PFSK-1 (cell line): ENCODE measurements around the gene NRAP.

Source experiments
- POLR2AphosphoS5 ChIP-seq: IDR thresholded peaks from 2 replicates; pipeline ENCODE4 v1.6.1; 2012; ENCODE audit warnings: low read depth, mild to moderate bottlenecking, control low read depth, low read length, moderate library complexity
- SIN3A ChIP-seq: IDR thresholded peaks from 2 replicates; pipeline ENCODE4 v1.6.1; 2012; ENCODE audit warnings: mild to moderate bottlenecking, low read length, moderate library complexity, borderline replicate concordance; ENCODE audit not compliant: insufficient read depth
- TAF1 ChIP-seq: IDR thresholded peaks from 2 replicates; pipeline ENCODE4 v1.6.1; 2012; ENCODE audit warnings: low read length, control low read depth, borderline replicate concordance; ENCODE audit not compliant: insufficient read depth
- TF ChIP-seq, protein P1 (sequence below), 2 experiments: IDR thresholded peaks; 2 replicates each; pipeline versions ENCODE4 v1.6.1 to v1.8.0; 2011 to 2012; ENCODE audit warnings: low read depth in 2 of 2, low read length in 2 of 2, control low read depth in 1 of 2, inconsistent platforms in 1 of 2, mild to moderate bottlenecking in 1 of 2, moderate library complexity in 1 of 2; ENCODE audit not compliant: insufficient read depth in 1 of 2

DNA sequence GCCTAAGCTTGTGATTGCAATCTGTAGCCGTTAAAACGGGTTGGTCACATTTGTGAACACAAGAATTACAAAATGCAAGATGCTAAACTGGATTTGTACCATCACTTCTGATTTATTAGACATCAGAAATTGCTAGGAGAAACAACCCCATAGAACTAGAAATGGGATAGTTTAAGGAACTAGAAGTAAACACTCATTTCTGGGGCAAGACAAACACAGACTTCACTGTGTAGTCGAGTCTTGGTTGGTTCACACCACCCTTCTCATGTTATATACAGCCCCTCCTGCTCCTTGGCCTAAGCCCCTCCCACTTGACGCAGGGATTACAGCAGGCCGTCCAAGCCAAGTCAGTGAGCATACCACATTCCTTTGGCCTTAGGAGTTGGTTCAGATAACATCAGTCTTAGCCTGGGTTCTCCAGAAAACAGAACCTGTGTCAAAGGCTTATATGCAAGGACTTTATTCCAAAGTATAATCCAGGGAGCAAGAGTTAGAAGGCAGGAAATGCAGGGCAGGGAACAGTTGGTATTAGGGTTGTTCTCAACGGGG, 2.0 kb upstream of the NRAP start:
- TF ChIP-seq POLR2AphosphoS5 = no peak
- TF ChIP-seq, protein P1, sequence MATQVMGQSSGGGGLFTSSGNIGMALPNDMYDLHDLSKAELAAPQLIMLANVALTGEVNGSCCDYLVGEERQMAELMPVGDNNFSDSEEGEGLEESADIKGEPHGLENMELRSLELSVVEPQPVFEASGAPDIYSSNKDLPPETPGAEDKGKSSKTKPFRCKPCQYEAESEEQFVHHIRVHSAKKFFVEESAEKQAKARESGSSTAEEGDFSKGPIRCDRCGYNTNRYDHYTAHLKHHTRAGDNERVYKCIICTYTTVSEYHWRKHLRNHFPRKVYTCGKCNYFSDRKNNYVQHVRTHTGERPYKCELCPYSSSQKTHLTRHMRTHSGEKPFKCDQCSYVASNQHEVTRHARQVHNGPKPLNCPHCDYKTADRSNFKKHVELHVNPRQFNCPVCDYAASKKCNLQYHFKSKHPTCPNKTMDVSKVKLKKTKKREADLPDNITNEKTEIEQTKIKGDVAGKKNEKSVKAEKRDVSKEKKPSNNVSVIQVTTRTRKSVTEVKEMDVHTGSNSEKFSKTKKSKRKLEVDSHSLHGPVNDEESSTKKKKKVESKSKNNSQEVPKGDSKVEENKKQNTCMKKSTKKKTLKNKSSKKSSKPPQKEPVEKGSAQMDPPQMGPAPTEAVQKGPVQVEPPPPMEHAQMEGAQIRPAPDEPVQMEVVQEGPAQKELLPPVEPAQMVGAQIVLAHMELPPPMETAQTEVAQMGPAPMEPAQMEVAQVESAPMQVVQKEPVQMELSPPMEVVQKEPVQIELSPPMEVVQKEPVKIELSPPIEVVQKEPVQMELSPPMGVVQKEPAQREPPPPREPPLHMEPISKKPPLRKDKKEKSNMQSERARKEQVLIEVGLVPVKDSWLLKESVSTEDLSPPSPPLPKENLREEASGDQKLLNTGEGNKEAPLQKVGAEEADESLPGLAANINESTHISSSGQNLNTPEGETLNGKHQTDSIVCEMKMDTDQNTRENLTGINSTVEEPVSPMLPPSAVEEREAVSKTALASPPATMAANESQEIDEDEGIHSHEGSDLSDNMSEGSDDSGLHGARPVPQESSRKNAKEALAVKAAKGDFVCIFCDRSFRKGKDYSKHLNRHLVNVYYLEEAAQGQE (IDR thresholded peaks at IDR 0.05; ENCODE audit: insufficient read depth in 1 of 2, low read depth in 2 of 2, low read length in 2 of 2) = no peak
- no peak for TF ChIP-seq TAF1
- TF ChIP-seq SIN3A = no peak
